Stimulated activated CD8-positive, alpha-beta memory T cell treated with anti-CD3 and anti-CD28 coated beads, Interleukin-4, amount 100 ng/mL, for 24 hours (primary cell): Measurements from ENCODE around the gene LRRC47.

ENCODE experiments used
- DNase-seq: peaks from one replicate; pipeline ENCODE4 v3.0.0-alpha.2; 2020; ENCODE audit warnings: low read depth

The LRRC47 gene

DNA sequence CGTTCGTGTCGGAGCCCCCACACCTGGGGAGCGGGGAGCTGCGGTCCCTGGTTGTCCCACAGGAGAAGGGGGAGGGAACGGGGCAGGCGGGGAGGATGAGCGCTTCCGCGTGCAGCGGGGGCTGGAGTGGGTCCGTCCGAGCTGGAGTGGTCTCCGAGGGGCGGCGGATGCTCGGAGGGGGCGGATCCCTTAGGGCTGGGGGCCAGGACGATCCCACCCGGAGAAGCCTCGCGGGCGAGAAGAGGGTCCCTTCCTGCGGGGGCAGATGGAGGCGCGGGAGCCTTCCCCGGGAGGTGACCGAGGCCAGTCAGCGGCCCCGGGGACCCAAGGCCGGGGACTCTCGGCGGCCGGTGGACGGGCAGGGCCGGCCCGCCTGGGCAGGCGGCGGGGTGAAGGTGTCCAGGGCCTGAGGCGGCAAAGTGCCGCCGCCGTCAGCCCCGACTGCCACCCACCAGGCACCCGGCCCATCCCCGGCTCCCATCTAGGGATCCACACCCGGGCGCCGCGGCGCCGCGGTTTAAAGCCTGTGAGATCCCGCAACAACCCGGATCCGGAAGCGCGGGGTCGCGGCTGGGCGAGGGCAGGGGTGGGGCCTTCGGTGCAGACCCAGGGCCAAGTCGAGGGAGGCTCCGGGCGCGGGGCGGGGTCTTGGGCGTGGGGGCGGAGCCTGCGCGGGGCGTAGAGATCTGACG lies 49.3 kb downstream of the LRRC47 start:
- peak; percentile 82 for DNase-seq

- no peak for DNase-seq
Measured at GRCh38 chr1:3746389-3746829, 49.9 kb downstream of the LRRC47 start.

DNA sequence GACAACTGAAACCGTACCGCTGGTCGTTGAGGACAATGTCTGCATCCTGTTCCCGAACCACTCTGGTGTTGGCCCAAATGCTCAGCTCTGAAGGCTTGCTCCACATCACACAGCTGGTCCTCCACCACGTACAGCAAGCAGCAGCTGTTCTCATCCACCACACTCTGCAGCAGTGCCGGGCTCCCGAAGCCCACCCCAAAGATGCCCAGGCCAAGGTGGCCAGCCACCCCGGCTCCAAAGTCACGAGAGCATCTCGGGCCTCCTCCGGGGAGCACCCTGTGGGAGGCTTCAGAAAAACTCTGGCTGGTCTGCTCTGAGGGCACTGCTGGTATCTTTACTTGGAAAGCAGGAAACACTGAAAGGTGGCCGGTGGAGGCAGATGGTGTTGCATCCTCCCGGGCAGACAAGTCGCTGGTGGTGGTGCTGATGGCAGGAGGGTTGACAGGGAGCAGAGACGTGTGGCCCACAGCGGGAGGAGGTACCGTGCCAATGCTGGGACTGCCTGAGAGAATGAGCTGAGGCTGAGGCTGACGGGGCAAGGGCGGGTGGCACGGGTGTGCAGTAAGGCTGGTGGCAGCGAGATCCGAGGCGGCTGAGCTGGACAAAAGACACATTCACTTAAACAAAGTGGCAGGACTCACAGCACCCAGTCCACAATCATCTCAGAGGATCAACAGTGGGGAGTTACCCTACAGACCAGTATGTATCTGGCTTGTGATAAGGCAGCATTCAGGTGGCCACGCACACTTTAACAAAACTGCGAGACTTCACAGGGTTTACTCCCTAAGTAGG lies 50.5 kb downstream of the LRRC47 start:
- DNase-seq, result no peak

DNA sequence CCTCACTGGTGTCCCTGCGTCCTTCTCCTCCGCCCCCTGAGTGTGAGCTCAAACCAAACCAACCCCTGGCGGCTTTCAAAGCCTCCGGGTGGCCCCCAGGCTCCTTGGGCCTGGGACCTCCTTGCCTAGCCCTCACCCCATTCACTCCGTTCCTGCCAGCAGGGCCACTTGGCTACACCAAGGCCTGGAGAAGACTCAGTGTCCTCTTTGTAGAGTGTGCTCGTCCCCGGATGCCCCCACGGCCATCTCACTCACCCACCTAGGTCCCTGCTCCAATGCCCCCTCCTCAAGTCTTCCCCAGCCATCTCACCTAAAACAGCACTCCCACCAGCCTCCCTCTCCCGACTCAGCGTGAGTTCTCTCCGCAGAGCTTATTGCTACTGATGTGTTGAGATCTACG lies 51.2 kb downstream of the LRRC47 start:
- no peak for DNase-seq

DNA sequence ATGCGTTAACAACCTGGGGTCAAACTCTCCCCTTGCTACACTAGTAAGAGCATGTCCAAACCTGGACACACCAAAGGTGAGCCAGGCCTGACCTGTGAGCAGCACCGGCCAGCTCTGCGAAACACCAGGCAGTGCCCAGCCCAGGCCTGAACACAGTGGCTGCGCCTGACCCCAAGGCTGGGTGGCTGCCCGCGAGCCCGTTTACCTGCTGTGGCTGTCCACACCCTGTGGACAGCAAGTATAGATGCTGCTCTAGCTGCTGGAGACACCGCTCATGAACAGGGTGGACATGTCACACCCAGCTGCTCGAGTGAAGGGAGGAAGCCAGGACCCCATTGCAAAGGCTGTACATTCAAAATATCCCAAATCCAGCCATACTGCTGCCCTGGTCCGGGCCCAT lies 51.7 kb downstream of the LRRC47 start:
- DNase-seq, result no peak

DNA sequence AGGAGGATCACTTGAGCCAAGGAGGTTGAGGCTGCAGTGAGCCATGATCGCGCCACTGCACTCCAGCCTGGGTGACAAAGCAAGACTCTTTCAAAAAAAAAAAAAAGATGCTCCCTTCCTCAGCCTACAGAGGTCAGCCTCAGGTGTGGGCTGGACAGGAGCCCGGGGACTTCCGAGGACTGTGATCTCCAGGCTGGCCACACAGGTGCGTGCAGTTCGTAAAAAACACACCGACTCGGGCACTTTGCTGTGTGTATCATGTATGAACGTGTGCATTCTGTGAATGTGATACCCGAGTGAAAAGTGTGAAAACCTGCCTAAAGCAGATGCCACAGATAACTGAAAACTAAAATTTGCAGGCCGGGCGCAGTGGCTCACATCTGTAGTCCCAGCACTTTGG lies 52.5 kb downstream of the LRRC47 start:
- DNase-seq, result no peak

DNA sequence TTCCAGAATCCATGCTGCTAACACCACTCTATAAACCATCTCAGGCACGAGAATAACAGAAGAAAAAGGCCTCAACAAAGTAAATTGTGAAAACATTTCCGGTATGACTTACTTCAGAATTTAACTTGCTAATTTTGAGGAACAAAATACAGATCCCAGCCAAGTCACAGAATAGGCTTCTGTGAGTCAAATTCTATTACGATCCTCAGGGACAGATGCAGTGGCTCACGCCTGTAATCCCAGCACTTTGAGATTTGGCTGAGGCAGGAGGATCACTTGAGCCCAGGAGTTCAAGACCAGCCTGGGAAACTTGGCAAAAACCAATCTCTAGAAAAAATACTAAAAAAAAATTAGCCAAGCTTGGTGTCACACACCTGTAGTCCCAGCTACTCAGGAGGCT lies 52.9 kb downstream of the LRRC47 start:
- no peak for DNase-seq

- no peak for DNase-seq
Measured at GRCh38 chr1:3742439-3743298, 53.6 kb downstream of the LRRC47 start.

- DNase-seq, result no peak
Measured at GRCh38 chr1:3741566-3742438, 54.5 kb downstream of the LRRC47 start.

GRCh38 chr1:3740752-3741151 lies 55.5 kb downstream of the LRRC47 start:
- no peak for DNase-seq

DNA sequence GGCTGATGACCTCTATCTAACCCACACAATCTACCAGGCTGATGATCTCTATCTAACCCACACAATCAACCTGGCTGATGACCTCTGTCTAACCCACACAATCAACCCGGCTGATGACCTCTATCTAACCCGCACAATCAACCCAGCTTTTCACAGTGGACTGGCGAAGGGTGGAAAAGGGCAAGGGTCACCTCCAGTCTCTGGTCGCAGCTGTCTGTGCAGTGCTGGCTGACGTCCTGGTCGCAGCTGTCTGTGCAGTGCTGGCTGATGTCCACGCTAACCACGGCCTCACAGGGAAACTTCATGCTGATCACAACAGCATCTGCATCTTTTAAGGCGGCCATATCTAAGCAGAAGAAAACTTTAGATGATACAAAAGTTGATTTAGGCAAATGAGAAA lies 56.3 kb downstream of the LRRC47 start:
- DNase-seq, result no peak

- no peak for DNase-seq
Measured at GRCh38 chr1:3738943-3739342, 57.4 kb downstream of the LRRC47 start.

DNA sequence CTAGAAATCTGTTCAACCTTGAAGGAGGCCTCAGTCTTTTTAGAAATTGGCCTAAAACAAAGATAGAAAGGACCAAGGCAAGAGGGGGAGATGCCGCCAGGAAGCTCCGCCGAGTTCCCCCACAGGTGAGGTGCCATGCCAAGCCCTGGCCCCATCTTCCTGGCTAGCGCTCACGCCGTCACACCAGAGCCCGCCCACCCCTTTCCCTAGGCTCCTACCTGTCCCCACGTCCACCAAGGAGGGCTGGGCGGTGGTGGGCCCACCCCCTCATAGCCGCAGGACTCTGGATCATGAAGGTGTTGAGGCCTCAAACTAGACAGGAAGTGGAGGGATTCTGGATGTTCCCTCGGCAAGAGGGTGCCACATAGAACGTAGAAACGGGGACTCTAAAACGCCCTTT lies 59.6 kb downstream of the LRRC47 start:
- DNase-seq, result no peak

DNA sequence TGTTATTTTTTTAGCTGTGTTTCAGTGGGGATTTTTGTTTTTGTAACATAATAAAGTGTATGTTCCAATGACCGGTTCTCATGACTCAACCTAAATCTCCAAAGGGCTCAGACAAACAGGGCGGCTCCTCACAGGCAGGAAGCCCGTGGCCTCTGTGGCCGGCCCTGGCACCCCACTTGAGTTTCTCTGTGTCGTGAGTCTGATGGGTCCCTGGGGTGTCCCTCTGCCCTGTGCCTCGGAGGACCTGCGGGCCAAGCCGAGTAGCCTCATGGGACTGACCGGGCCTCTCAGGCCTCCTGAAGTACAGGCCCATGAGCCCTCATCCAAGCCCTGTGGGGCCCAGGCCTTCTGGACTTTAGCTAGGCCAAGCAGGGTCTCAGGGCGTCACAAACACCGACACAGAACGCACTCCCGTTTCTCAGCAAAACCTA lies 60.2 kb downstream of the LRRC47 start:
- DNase-seq, result no peak

DNA sequence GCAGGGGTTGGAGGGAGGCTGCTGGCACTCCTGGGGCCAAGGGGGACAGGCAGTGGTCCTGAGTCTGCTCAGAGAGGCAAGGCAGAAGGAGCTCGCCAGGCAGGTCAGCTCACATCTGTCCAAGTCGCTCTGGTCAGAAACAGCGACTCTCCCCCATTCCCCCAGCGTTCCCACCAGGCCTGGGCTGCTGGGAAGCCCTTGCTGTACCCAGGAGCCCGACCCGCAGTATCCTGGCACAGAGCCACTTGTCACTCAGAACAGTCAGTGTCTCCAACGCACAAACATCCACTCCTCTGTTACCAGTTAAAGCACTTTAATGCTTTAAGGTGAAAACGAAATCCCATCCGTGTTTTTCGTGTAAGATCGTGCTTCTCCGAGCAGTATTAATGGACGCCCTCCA lies 60.6 kb downstream of the LRRC47 start:
- no peak for DNase-seq

DNA sequence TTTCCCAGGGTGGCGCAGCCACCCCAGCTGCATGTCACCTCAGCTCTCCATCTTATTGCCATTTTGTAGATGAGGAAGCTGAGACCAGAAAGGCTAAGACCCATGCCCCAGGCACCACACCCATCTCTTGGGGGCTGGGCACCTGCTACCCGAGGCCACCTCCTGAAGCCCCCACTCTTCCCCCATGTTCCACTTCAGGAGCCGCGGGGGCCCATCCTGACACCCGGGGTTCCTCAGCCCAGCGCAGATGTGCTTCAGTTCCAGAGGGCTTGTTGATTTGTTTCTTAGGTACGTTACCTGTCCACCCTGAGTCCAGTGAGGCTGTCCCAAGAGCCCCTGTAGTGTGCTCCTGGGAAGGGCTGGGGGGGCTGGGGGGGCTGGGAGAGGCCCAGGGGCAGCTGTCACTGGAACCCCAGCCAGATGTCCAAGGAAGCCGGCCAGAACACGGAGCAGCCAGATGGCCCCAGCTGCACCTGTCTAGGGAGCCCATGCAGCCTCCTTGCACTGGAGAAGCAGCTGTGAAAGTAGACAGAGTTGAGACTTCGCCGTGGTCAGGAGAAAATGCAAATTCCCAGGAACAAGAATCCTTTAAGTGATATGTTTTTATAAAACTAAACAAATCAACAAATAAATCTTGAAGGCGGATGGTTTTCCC lies 61.1 kb downstream of the LRRC47 start:
- no peak for DNase-seq

DNA sequence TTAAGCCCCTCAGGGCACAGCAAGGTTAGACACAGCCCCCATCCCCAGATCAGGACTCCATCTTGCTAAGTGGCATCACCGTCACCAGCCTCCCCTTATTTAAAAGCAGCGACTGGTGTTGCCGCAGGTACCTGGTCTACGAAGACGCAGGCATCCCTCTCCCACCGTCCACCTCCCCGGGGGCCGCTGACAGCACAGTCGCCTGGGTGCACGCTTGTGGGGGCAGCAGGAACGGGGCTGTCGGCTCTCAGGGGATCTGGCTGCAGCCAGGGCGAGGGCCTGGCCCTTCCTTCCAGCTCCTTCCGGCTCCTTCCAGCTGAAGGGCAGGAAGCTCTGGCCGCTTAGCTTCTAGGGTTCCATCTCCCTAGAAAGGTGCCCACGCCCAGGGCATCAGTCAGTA lies 61.7 kb downstream of the LRRC47 start:
- DNase-seq, result no peak

DNA sequence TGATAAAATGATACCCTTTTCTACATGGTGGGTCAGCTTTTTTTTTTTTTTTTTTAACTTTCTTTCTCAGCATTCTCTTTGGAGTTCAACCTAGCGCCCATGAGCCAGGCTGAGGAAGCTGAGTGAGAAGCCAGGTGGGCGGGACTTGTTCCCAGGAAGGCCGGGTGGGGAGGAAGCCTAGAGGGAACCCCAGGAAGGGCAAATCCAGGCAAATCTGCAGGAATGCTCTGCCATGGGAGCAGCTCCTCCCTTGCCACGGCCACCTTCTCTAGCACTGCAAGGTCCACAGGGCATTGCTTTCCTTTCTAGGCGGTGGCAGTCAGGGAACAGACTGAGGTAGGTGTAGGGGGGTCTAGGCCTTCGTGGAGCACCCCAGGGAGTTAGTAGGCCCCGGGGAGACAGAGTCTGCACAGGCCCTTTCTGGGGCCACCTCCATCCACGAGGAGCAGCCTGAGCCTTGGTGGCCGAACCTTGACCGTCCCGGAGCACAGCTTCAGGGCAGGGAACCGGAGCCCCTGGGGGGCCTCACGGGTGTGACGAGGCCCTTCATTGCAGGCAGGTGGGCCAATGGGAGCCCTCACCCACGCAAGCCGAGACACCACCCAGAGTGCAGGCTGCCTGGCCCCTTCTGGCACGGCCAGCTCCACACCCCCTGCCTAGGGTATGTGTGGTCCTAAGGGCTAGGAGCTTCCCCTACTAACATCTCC lies 62.3 kb downstream of the LRRC47 start:
- no peak for DNase-seq

- DNase-seq, result no peak
Measured at GRCh38 chr1:3733094-3733882, 63.0 kb downstream of the LRRC47 start.
